ENCODE data around the gene SHF. TPM values are rescaled to one million over a fixed set of nuclear protein-coding genes. Genes with fewer than 3 reads are reported as not detected.
"Not testable (repeated sequence)": the region's sequence is repeated elsewhere in the genome, so short reads cannot be mapped to it uniquely, and the experiment has no call there.

The SHF gene
- total RNA-seq, 1 experiment from 2014 or later: 14.2 TPM

GRCh38 chr15:45147606-45148005 lies 40.2 kb downstream of the SHF start:
- no peak for DNase-seq (ENCODE audit: low read depth)

- DNase-seq (ENCODE audit: low read depth): no peak
Measured at GRCh38 chr15:45146405-45146804, 41.4 kb downstream of the SHF start.

- DNase-seq (ENCODE audit: low read depth): no peak
Measured at GRCh38 chr15:45144775-45145174, 43.0 kb downstream of the SHF start.

- no peak for DNase-seq (ENCODE audit: low read depth)
Measured at GRCh38 chr15:45143946-45144345, 43.8 kb downstream of the SHF start.

GRCh38 chr15:45143056-45143455 lies 44.7 kb downstream of the SHF start:
- no peak for DNase-seq (ENCODE audit: low read depth)

- no peak for DNase-seq (ENCODE audit: low read depth)
Measured at GRCh38 chr15:45141386-45141785, 46.4 kb downstream of the SHF start.

GRCh38 chr15:45140557-45141250 lies 47.1 kb downstream of the SHF start:
- no peak for DNase-seq (ENCODE audit: low read depth)

- no peak for DNase-seq (ENCODE audit: low read depth)
Measured at GRCh38 chr15:45139770-45140169, 48.0 kb downstream of the SHF start.

GRCh38 chr15:45138814-45139765 lies 48.7 kb downstream of the SHF start:
- no peak for DNase-seq (ENCODE audit: low read depth)

GRCh38 chr15:45137703-45138102 lies 50.1 kb downstream of the SHF start:
- DNase-seq (ENCODE audit: low read depth): no peak

GRCh38 chr15:45136378-45136764 lies 51.4 kb downstream of the SHF start:
- no peak for DNase-seq (ENCODE audit: low read depth)

GRCh38 chr15:45135705-45136377 lies 51.9 kb downstream of the SHF start:
- not testable (repeated sequence) for DNase-seq (ENCODE audit: low read depth)

- no peak for DNase-seq (ENCODE audit: low read depth)
Measured at GRCh38 chr15:45134682-45135604, 52.8 kb downstream of the SHF start.

- no peak for DNase-seq (ENCODE audit: low read depth)
Measured at GRCh38 chr15:45134046-45134445, 53.7 kb downstream of the SHF start.

- DNase-seq (ENCODE audit: low read depth): no peak
Measured at GRCh38 chr15:45133561-45133920, 54.2 kb downstream of the SHF start.

GRCh38 chr15:45132844-45133560 lies 54.8 kb downstream of the SHF start:
- no peak for DNase-seq (ENCODE audit: low read depth)

- DNase-seq (ENCODE audit: low read depth): no peak
Measured at GRCh38 chr15:45131510-45131909, 56.3 kb downstream of the SHF start.

- DNase-seq (ENCODE audit: low read depth): no peak
Measured at GRCh38 chr15:45130291-45131000, 57.3 kb downstream of the SHF start.

- no peak for DNase-seq (ENCODE audit: low read depth)
Measured at GRCh38 chr15:45129651-45130129, 58.1 kb downstream of the SHF start, which contains the start of the genes DUOX1 and DUOXA1. TSS of gene DUOX1 (plus strand) at chr15:45129994. CDS start at chr15:45131967, 1,973 bp downstream. TSS of gene DUOXA1 (minus strand) at chr15:45129879. CDS start at chr15:45123014, 6,865 bp downstream.
